ENCODE data around the gene PPT2. TPM values are rescaled to one million over a fixed set of nuclear protein-coding genes. Genes with fewer than 3 reads are reported as not detected.

The PPT2 gene
- total RNA-seq, 1 experiment from 2014 or later: 30.0 TPM

- ATAC-seq: no peak
- H3K4me3 Mint-ChIP-seq: peak overlapping the region; percentile 95
- no peaks in the 10 kb centered on the region for H3K36me3 Mint-ChIP-seq
- peaks cover 57% of the 10 kb centered on the region for H3K4me1 Mint-ChIP-seq
- CTCF ChIA-PET: interaction anchor here (0.6 to 1.8 kb wide), 33 partner anchors 9 to 758 kb away, joined by 3 to 30 read pairs (median 6); partner anchors contain the start of genes AGPAT1, EHMT2, FKBPL and HLA-DMA
- TF ChIP-seq ZNF671 (CRISPR knock-in tag; IDR thresholded peaks at IDR 0.05): no peak
- TF ChIP-seq GRHL2 (CRISPR knock-in tag; IDR thresholded peaks at IDR 0.05; ENCODE audit: insufficient replicate concordance, severe bottlenecking): no peak
- no peak for TF ChIP-seq FOXJ3 (CRISPR knock-in tag; IDR thresholded peaks at IDR 0.05; ENCODE audit: borderline replicate concordance)
- TF ChIP-seq NR2C2 (CRISPR knock-in tag; IDR thresholded peaks at IDR 0.05): no peak
- no peak for TF ChIP-seq NFATC4 (CRISPR knock-in tag; IDR thresholded peaks at IDR 0.05)
- TF ChIP-seq TEAD1 (CRISPR knock-in tag; IDR thresholded peaks at IDR 0.05): peak; percentile 29; the same call in 1 of the 2 replicates
- TF ChIP-seq NR1H2 (CRISPR knock-in tag; IDR thresholded peaks at IDR 0.05): no peak
- no peak for TF ChIP-seq ZNF396 (CRISPR knock-in tag; IDR thresholded peaks at IDR 0.05; ENCODE audit: borderline replicate concordance)
- no peak for TF ChIP-seq RELA (CRISPR knock-in tag; IDR thresholded peaks at IDR 0.05; ENCODE audit: borderline replicate concordance)
- no peak for TF ChIP-seq ZNF219 (CRISPR knock-in tag; IDR thresholded peaks at IDR 0.05; ENCODE audit: borderline replicate concordance)
- TF ChIP-seq CTCF (IDR thresholded peaks at IDR 0.05): peak; percentile 4; the same call in 1 of the 2 replicates
- no peak for TF ChIP-seq HMGXB4 (CRISPR knock-in tag; IDR thresholded peaks at IDR 0.05)
- peak; percentile 23; the same call in 1 of the 2 replicates for TF ChIP-seq MYBL2 (CRISPR knock-in tag; IDR thresholded peaks at IDR 0.05)
- TF ChIP-seq NFYB (CRISPR knock-in tag; conservative IDR thresholded peaks at IDR 0.05; ENCODE audit: low read depth): peak; percentile 49
- TF ChIP-seq, protein P1, sequence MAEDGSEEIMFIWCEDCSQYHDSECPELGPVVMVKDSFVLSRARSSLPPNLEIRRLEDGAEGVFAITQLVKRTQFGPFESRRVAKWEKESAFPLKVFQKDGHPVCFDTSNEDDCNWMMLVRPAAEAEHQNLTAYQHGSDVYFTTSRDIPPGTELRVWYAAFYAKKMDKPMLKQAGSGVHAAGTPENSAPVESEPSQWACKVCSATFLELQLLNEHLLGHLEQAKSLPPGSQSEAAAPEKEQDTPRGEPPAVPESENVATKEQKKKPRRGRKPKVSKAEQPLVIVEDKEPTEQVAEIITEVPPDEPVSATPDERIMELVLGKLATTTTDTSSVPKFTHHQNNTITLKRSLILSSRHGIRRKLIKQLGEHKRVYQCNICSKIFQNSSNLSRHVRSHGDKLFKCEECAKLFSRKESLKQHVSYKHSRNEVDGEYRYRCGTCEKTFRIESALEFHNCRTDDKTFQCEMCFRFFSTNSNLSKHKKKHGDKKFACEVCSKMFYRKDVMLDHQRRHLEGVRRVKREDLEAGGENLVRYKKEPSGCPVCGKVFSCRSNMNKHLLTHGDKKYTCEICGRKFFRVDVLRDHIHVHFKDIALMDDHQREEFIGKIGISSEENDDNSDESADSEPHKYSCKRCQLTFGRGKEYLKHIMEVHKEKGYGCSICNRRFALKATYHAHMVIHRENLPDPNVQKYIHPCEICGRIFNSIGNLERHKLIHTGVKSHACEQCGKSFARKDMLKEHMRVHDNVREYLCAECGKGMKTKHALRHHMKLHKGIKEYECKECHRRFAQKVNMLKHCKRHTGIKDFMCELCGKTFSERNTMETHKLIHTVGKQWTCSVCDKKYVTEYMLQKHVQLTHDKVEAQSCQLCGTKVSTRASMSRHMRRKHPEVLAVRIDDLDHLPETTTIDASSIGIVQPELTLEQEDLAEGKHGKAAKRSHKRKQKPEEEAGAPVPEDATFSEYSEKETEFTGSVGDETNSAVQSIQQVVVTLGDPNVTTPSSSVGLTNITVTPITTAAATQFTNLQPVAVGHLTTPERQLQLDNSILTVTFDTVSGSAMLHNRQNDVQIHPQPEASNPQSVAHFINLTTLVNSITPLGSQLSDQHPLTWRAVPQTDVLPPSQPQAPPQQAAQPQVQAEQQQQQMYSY (CRISPR knock-in tag; IDR thresholded peaks at IDR 0.05): peak; percentile 77
- peak overlapping the region; percentile 99 for H3K27ac Mint-ChIP-seq
- DNase-seq (ENCODE audit: low spot score): no peak
- no peaks in the 10 kb centered on the region for H3K9me3 Mint-ChIP-seq
- peaks cover 3% of the 10 kb centered on the region; the same call in 1 of the 2 replicates for H3K27me3 Mint-ChIP-seq (ENCODE audit: low read depth)
- POLR2A ChIA-PET: interaction anchor here (0.6 to 1.9 kb wide), 12 partner anchors 10 to 922 kb away, joined by 3 to 25 read pairs (median 4); partner anchors contain the start of genes AGPAT1, FKBPL, PRRT1 and RNF5
Observed at GRCh38 chr6:32194825-32195651, 41.1 kb downstream of the PPT2 start.

- no peaks in the 10 kb centered on the region for H3K36me3 Mint-ChIP-seq
- TF ChIP-seq FOXK1 (CRISPR knock-in tag; IDR thresholded peaks at IDR 0.05): 0 out of 2 replicates have a peak, but pooled peaks have one; percentile 38
- no peak for TF ChIP-seq FOXJ3 (CRISPR knock-in tag; IDR thresholded peaks at IDR 0.05; ENCODE audit: borderline replicate concordance)
- TF ChIP-seq SP1 (CRISPR knock-in tag; conservative IDR thresholded peaks at IDR 0.05): peak; percentile 84
- peak; percentile 69 for TF ChIP-seq GABPB1 (CRISPR knock-in tag; IDR thresholded peaks at IDR 0.05)
- 0 out of 2 replicates have a peak, but pooled peaks have one; percentile 87 for TF ChIP-seq MAX (CRISPR knock-in tag; IDR thresholded peaks at IDR 0.05)
- TF ChIP-seq JAZF1 (CRISPR knock-in tag; IDR thresholded peaks at IDR 0.05): no peak
- peak overlapping the region; percentile 95 for H3K4me3 Mint-ChIP-seq
- peak; percentile 88 for ATAC-seq
- no peaks in the 10 kb centered on the region for H3K9me3 Mint-ChIP-seq
- H3K27me3 Mint-ChIP-seq (ENCODE audit: low read depth): peaks cover 3% of the 10 kb centered on the region; the same call in 1 of the 2 replicates
- H3K27ac Mint-ChIP-seq: no peak overlapping the region; the same call in 1 of the 2 replicates
- POLR2A ChIA-PET: interaction anchor here (0.5 to 1.9 kb wide), 13 partner anchors 9 to 921 kb away, joined by 3 to 25 read pairs (median 4); partner anchors contain the start of genes AGPAT1, FKBPL, PRRT1 and RNF5
- CTCF ChIA-PET: interaction anchor here (0.6 to 1.8 kb wide), 35 partner anchors 10 to 758 kb away, joined by 3 to 30 read pairs (median 6); partner anchors contain the start of genes AGPAT1, EHMT2, FKBPL and HLA-DMA
- DNase-seq (ENCODE audit: low spot score): peak; percentile 100
- peaks cover 53% of the 10 kb centered on the region for H3K4me1 Mint-ChIP-seq
Observed at GRCh38 chr6:32195652-32195901, 41.6 kb downstream of the PPT2 start.

Measured in WTC11 (cell line).